Measurements from ENCODE around the gene ZDHHC8. TPM values are rescaled to one million over a fixed set of nuclear protein-coding genes. Genes with fewer than 3 reads are reported as not detected.
A peak's percentile ranks its signal among the peaks of the same experiment; 100 is the strongest.

Gene ZDHHC8
- total RNA-seq, 3 donors from 2014 or later (not counting 1 experiment from before 2014, with no cell fraction given) = 64.0 to 75.6 (median 65.3) TPM

GRCh38 chr22:20114506-20115475 lies 16.8 kb upstream of the ZDHHC8 start:
- no peak for TF ChIP-seq CTCF (IDR thresholded peaks at IDR 0.05)
- Histone ChIP-seq H3K4me1 (ENCODE audit: control insufficient read depth, insufficient read depth, low read length) (peaks cover 79% of the 10 kb centered on the region), H3K27ac (ENCODE audit: low read length) (no peak overlapping the region), H3K4me3 (ENCODE audit: low read length) (no peak overlapping the region), H3K27me3 (ENCODE audit: control insufficient read depth, insufficient read depth, low read length) (no peaks in the 10 kb centered on the region), H3K36me3 (ENCODE audit: control insufficient read depth, insufficient read depth, low read length) (peaks cover 48% of the 10 kb centered on the region), H3K9me3 (ENCODE audit: control insufficient read depth, insufficient read depth, low read length) (no peaks in the 10 kb centered on the region)
- DNase-seq = no peak
- peak overlapping the region in 1 of 2 donors; percentile 76 for H3K27ac Mint-ChIP-seq
- peak overlapping the region; percentile 53 for H3K4me3 Mint-ChIP-seq
- no peaks in the 10 kb centered on the region for H3K27me3 Mint-ChIP-seq (ENCODE audit: low read depth in 2 of 2)
- WGBS (ENCODE audit: insufficient coverage) = 93% methylated on average over 36 of the region's 36 CpGs
- ATAC-seq = no peak
- H3K4me1 Mint-ChIP-seq = peaks cover 27 to 45% of the 10 kb centered on the region in 2 donors
- H3K9me3 Mint-ChIP-seq = no peaks in the 10 kb centered on the region
- intact Hi-C loops (cut with micrococcal nuclease) = no loop called here
- no peaks in the 10 kb centered on the region for H3K36me3 Mint-ChIP-seq

GRCh38 chr22:20115691-20116375 lies 15.8 kb upstream of the ZDHHC8 start, which contains the start of gene RANBP1:
RANBP1 (plus strand) TSS chr22:20116104; CDS start chr22:20116185, 81 bp downstream.
- no peaks in the 10 kb centered on the region for H3K27me3 ChIP-seq (ENCODE audit: control insufficient read depth, insufficient read depth, low read length)
- ATAC-seq = no peak
- H3K4me3 Mint-ChIP-seq = peak within 1 kb of the TSS; percentile 92
- no peaks in the 10 kb centered on the region for H3K36me3 Mint-ChIP-seq
- DNase-seq = no peak
- peak within 1 kb of the TSS; percentile 84 to 93 for H3K27ac Mint-ChIP-seq
- 87% methylated on average over 30 of the region's 30 CpGs for WGBS (ENCODE audit: insufficient coverage)
- peaks cover 27 to 42% of the 10 kb centered on the region in 2 donors for H3K4me1 Mint-ChIP-seq
- no peaks in the 10 kb centered on the region for H3K27me3 Mint-ChIP-seq (ENCODE audit: low read depth in 2 of 2)
- H3K4me3 ChIP-seq (ENCODE audit: low read length) = peak within 1 kb of the TSS; percentile 75
- H3K36me3 ChIP-seq (ENCODE audit: control insufficient read depth, insufficient read depth, low read length) = peaks cover 55% of the 10 kb centered on the region
- H3K4me1 ChIP-seq (ENCODE audit: control insufficient read depth, insufficient read depth, low read length) = peaks cover 75% of the 10 kb centered on the region
- intact Hi-C loops (cut with micrococcal nuclease) = loop anchor here (2.0 kb wide), 1 partner anchor 15 kb away; the partner anchor contains the start of gene ZDHHC8
- H3K9me3 Mint-ChIP-seq = no peaks in the 10 kb centered on the region
- TF ChIP-seq CTCF (IDR thresholded peaks at IDR 0.05) = no peak
- no peaks in the 10 kb centered on the region for H3K9me3 ChIP-seq (ENCODE audit: control insufficient read depth, insufficient read depth, low read length)
- peak within 1 kb of the TSS; percentile 79 for H3K27ac ChIP-seq (ENCODE audit: low read length)

GRCh38 chr22:20116376-20116950 lies 15.1 kb upstream of the ZDHHC8 start:
- peaks cover 56% of the 10 kb centered on the region for H3K36me3 ChIP-seq (ENCODE audit: control insufficient read depth, insufficient read depth, low read length)
- intact Hi-C loops (cut with micrococcal nuclease) = loop anchor here (2.0 kb wide), 1 partner anchor 14 kb away; the partner anchor contains the start of gene ZDHHC8
- H3K4me1 Mint-ChIP-seq = peaks cover 27 to 43% of the 10 kb centered on the region in 2 donors
- H3K4me1 ChIP-seq (ENCODE audit: control insufficient read depth, insufficient read depth, low read length) = peaks cover 71% of the 10 kb centered on the region
- WGBS (ENCODE audit: insufficient coverage) = 10% methylated on average over 27 of the region's 27 CpGs
- no peaks in the 10 kb centered on the region for H3K27me3 ChIP-seq (ENCODE audit: control insufficient read depth, insufficient read depth, low read length)
- no peak for DNase-seq
- no peak for ATAC-seq
- H3K4me3 Mint-ChIP-seq = peak overlapping the region; percentile 92
- TF ChIP-seq CTCF (IDR thresholded peaks at IDR 0.05) = no peak
- no peaks in the 10 kb centered on the region for H3K36me3 Mint-ChIP-seq
- peak overlapping the region; percentile 75 for H3K4me3 ChIP-seq (ENCODE audit: low read length)
- no peaks in the 10 kb centered on the region for H3K9me3 Mint-ChIP-seq
- peak overlapping the region; percentile 79 for H3K27ac ChIP-seq (ENCODE audit: low read length)
- H3K27me3 Mint-ChIP-seq (ENCODE audit: low read depth in 2 of 2) = no peaks in the 10 kb centered on the region
- no peaks in the 10 kb centered on the region for H3K9me3 ChIP-seq (ENCODE audit: control insufficient read depth, insufficient read depth, low read length)
- H3K27ac Mint-ChIP-seq = peak overlapping the region; percentile 84 to 93
